IPS DF 19.7 (cell line): Measurements from ENCODE around the gene VPS26C.

Experiments
- DNase-seq: peaks from one replicate; pipeline ENCODE4 v3.0.0-alpha.2; 2013; ENCODE audit warnings: low read depth, low spot score

The VPS26C gene

DNA sequence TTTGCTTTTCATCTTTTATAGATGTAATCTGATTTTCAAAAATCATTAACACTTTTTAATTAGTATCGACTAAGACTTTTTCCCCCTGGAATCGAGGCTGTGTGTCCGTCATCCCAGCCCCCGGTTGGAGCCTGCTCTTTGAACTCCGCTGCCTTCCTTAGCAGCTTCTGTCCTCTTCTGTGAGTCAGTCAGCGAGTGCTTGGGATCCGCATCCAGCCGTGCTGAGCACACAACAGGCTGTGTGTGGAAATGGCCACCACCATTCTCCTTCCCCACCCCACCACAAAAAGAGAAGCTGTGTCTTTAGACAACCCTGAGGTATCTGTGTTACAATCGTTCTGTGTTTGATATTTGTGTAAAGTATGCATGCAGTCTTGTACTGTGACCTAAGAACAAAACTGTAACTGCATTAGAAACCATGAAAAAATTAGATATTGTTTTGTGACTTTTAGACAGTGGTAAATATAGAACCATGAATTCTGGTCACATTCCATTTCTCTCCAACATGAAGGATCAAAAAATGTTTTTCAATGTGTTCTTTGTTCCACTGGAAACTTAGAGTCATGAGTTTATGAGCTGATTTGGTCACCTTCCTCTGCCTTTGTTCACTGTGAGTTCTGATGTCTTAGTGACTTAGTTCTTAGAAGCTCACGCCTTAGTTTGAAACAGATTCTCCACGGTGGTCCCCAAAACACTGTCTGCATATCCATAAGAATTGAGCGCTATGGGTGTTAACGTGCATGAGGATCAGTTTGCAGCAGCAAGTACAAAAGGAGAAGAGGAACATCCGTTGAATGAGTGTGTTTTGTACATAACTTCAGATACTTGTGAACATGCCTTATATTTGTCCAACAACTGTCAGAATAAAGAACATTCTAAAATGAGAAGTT, 64.7 kb downstream of the VPS26C start:
- no peak for DNase-seq

DNA sequence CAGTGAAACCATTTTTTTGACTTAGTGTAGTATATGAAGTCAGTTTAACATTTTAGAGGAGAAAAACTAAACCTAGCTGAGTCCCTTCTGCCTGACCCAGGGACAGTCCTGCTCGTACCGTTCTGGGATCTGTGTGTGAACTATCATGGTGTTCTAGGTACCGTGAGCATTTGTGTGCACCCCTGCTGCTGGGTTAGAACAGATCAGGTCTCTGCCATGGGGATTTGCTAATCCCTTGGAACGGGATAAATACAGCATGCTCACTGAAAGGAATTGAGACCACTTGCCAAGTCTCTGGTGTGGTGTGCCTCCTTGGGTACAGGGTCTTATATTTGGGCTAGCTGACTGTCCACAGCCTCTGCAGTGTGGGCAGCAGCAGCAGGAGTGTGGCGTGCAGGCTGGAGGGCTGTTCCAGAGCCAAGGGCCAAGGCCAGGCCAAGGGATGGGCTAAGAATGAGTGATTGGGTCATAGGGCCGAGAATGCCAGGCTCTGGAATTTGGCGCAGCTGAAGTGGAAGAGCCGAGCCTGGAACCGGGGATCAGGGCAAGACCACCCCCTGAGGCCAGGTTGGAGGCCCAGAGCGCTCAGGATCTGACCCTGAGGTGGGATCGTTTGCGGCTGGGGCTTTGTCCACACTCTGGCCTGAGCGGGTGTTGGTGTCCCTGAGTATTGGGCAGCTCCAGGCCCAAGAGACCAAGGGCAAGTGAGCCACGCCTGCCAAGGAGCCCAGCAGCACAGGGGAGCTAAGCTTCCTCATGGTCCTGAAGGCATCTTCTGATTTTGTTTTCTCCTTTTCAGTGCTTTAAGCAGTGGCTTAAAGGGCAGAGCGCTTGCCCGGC, 66.3 kb downstream of the VPS26C start:
- no peak for DNase-seq

DNA sequence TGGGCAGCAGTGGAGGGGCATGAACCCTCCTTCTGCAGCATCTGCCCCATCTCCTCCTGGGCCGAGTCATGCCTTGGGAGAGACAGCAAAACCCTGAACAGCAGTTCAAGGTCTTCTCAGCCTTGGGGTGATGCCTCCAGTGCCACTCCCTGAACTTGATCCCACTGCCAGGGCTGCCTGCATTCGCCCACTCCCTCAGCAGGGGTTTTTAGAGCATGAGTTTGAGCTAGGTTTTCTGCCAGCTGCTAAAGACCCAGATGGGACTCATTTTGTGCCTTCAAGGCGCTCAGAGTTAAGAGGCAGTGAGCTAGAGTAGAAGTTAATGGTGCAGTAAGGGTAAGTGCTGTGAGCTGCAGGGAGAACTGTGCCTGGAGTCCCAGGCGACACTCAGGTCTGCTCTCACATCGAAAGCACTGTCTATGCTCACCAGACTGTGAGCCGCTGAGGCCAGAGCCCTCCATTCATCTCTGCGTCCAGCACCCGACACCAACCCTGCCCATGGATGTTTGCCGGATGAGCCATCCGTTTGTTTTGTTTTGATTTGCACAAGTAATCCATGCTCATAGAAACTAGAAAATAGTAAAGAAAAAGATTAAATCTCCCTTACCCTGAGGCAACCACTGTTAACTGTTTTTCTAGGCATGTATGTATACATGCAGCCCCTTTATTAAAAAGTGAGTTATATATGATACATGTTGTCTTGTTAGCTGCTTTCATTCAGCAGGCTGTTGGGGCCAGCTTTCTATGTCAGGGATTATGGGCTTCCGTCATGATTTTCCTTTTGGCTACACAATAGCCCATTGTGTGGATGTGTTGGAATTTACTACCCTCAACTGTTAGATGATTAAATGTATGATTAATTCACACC, 67.8 kb downstream of the VPS26C start:
- no peak for DNase-seq

DNA sequence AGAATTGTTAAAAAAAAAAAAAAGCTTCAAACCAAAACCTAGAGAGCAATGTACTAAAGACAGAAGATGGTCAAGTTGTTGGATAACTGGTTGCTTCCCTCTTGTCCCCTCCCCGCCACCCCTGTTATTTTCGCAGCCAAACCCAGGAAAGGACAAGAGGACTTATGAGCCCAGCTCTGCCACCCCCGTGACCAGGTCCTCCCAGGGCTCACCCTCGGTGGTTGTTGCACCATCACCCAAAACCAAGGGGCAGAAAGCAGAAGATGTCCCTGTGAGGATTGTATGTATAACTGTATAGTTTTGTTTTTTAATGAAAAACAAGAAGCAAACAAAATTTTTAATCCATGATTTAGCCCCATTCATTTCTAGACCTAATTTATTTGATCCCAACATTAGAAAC, 69.4 kb downstream of the VPS26C start:
- DNase-seq, result no peak

DNA sequence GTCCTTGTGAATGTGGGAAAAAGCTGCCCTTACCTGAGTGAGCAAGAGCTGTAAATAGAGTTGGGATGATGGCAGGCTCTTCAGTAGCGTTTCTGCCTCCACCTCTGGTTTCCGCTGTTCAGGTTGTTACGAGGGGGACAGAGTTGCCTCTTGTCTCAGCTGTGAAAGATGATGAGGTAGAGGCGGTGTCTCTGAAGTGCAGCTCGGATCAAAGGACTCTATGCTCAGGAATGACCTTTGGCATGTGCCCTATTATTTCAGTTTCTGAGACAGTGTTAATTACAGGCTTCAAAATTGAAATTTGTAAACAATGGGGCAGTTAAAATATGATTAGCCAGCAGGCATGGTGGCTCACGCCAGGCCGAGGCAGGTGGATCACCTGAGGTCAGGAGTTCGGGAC, 70.3 kb downstream of the VPS26C start:
- no peak for DNase-seq

DNA sequence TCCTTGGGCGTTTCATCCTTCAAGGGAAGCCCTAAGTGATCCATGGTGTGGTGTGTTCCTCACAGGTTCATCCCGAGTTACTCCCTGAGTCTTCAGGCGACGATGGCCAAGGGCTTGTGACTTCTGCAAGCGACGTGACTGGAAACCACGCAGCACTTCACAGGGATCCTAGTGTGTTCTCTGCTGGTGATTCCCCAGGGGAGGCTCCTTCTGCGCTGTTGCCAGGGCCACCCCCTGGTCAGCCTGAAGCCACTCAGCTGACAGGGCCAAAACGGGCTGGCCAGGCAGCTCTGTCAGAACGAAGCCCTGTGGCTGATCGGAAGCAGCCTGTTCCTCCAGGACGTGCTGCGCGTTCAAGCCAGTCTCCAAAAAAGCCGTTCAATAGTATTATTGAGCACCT, 71.5 kb downstream of the VPS26C start:
- DNase-seq, result no peak

DNA sequence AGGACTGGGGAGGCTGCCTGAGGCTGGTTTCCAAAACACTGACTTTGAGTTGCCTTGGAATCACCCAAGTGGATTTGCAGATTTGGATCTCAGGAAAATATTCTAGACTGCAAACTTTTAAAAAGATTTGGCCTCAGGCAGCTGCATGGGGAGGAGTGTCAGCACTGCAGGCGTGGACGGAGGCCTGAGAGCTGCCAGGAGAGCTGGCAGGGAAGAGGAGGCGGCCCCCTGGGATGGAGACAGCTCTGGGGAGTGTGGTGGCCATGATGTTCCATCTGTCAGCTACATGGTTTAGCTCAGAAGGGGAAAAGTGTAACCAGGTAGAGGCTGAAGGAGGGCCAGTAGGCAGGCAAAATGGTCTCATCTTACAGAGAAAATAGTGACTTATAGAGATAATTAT, 72.1 kb downstream of the VPS26C start:
- no peak for DNase-seq

DNA sequence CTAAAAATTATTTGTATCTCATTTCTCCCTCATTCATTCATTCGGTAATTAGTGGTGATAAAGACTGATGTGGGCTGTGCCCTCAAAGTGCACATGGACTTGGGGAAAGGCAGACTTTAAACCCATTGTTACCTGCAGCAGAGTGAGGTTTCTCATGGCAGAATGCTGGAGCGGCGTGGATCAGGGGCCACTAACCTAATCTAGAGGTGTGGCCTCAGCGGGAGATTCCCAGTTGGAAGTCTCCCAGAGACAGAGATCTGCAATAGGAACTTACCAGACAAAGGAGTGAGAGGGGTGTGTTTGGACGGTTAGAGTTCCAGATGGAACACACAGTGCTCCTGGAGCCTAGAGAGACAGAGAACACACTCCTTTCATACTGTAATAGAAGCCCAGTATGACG, 73.5 kb downstream of the VPS26C start:
- DNase-seq, result no peak

DNA sequence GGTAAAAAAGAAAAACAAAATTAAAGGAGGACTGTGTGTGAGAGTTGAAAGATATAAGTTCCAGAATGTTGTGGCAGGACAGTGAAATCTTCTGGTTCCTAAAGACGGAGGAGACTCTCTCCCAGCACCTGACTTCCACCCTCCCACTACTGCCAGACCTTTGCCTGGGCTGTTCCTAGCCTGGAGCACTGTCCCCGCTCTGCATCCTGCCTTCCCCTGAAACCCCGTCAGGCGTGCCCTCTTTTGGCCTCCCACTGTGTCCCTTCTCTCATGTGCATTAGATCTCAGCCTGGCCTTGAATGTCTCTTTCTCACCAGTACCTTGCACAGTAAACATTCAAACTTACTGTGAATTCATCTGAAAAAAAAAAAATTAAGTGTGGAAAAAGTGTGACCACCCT, 74.1 kb downstream of the VPS26C start:
- DNase-seq, result peak; percentile 15

DNA sequence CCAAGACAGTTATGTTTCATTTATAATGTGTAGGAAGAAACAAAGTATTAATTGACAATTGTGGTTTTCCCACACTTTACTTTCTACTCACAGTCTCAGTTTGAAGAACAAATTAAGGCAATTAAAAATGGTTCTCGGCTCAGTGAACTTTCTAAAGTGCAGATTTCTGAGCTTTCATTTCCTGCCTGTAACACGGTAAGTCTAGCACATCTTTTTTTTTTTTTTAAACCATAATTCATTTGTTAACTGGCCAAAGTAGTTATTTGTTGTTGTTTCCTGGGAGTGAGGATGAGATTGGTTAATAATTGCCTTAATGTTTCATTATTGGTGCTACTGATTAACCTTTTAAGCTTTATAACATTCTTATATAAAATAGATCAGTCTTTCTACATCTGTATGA, 75.1 kb downstream of the VPS26C start:
- DNase-seq, result no peak

DNA sequence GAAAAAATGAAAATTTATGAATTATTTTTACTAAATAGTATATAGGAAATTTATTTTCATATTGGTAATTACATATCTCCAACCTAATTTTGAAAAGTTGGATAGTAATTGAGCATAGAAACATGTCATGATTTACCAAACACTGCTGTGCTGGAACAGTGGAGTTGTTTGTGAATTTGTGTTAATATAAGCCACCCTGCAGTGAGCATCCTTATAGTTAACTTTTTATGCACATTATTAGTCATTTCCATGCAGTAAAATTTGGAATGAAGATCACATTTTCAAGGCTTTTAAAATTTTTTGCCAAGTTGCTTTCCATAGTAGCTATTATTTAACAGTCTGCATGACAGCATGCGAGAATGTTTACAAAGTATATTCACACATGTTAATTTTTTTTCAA, 78.3 kb downstream of the VPS26C start:
- no peak for DNase-seq

DNA sequence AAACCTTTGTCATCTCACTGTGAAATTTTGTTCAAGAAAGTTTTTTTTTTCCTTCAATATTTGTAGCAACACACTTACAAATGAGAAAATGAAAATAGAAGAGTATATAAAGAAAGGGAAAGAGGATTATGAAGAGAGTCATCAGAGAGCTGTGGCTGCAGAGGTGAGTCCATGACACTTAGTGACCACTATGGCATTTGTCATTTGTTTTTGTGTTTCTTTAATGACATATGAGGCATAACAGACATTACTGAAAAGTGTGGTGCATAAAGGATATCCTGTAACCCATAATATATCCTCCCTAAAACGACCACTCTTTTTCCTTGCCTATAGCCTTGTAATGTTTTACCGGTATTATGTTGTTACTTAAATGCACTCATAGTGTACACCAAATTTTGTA, 80.2 kb downstream of the VPS26C start:
- DNase-seq, result no peak

DNA sequence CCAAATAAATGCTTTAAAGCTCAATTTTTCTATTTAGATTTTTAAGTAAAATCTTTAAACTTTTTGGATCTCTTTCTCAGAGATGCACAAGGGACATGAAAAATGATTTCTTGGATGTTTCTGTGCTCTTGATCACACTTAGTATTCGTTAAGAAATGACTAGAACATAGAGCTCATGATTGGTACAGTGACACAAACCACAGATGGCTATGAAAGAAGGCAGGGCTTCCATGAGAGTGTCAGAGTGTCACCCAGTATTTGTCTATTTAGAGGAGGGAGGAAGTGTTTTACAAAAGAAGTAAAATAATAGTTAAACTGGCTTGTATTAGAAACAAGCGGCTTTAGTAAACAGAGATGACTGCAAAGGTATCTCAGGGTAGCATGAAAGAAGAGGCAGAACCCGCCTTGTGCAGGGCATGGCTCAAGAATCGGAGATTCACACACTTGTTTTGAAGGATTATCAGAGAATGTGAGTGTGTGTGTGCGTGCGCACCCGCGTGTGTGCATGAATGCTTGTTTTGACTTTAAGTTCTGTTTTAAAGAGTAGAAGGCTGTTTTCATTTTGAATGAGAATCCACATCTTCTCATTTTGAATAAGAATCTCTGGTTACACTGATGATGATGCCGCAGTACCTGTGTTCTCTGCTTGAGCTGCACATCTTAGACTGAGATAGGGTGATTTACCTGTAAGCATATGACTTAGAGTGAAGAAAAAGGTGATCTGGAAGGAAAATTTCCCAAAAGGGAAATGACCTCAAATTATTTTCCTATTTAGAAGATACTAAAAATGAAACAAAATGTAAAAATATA, 82.1 kb downstream of the VPS26C start:
- no peak for DNase-seq

DNA sequence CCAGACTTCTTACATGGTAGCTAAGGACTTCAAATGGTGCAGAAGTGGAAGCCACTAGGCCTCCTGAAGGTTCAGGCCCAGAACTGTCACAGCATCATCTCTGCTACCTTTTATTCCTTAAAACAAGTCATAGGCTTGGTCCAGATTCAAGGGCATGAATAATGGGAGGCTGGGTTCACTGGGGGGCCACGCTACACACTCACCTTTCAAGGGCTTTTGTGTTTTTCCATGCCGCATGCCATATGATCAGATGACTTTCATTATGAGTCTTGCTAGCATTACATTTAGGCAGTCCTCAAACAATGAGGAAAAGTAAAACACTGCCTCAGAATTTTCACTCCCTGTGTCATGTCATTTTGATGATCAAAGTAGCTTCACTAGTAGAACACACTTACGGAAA, 83.4 kb downstream of the VPS26C start:
- DNase-seq, result no peak

DNA sequence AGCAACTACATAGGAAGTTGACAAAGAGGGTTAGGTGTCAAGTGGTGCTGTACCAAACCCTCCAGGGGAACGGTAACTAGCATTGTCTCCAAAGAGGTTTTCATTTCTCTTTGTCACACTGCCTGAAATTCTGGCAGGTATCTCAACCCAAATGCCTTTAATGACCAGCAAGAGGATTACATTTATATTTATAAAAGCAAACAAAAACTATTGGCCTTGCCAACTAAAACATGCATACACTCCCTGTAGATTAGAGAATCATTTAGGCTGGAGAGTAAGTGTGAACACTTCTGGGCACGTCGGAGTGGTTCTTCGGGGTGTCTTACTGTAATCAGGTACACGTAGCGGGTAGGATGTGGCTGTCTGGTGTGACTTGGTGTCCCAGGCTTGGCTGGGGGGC, 84.9 kb downstream of the VPS26C start:
- DNase-seq, result no peak

DNA sequence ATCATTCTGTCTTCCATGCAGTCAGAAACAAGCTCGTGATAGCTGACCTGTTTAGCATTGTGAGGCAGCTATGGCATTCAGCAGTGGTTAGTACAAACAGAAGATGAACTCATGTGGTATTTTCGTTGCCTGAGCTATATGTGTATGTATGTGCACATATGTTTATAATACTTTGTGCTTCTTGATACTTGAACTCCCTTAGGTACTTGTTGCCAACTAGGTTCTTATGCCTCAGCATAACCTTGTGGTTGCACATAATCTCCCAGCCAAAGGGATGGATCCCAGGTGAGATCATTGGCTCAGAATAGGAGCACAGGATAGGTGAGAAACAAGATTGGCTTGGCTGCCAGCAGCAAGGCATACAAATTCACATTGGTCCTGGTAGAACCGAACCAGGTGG, 86.1 kb downstream of the VPS26C start:
- DNase-seq, result no peak

DNA sequence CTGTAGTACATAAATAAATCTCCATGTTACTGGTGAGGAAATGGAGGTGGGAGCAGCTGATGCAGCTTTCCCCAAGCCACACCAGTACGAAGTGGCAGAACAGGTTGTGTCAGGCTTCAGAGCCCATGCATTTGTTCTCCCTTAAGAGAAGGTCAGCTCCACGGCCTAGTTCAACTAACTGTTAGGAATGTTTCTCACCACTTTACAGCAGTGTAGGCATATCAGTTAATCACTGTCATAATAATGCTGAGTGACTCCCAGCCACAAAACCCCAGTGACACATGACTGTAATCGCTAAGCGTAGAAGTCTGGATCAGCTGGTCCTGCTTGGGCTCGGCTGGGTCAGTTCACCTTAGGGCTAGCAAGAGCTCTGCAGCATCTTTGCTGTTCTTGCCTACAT, 90.4 kb downstream of the VPS26C start:
- no peak for DNase-seq
